GM19467 (cell line): ENCODE results near the gene PMS2.
"Not testable (repeated sequence)": the region's sequence is repeated elsewhere in the genome, so short reads cannot be mapped to it uniquely, and the experiment has no call there.

Experiments
- ATAC-seq: cut with Tn5 transposase; IDR thresholded peaks from one replicate; pipeline ENCODE4 v1.9.1; 2021; ENCODE audit warnings: mild to moderate bottlenecking, moderate library complexity; ENCODE audit not compliant: unreplicated experiment

PMS2 gene

GRCh38 chr7:5930290-5930689 is 78.6 kb downstream of the PMS2 start:
- not testable (repeated sequence) for ATAC-seq

DNA sequence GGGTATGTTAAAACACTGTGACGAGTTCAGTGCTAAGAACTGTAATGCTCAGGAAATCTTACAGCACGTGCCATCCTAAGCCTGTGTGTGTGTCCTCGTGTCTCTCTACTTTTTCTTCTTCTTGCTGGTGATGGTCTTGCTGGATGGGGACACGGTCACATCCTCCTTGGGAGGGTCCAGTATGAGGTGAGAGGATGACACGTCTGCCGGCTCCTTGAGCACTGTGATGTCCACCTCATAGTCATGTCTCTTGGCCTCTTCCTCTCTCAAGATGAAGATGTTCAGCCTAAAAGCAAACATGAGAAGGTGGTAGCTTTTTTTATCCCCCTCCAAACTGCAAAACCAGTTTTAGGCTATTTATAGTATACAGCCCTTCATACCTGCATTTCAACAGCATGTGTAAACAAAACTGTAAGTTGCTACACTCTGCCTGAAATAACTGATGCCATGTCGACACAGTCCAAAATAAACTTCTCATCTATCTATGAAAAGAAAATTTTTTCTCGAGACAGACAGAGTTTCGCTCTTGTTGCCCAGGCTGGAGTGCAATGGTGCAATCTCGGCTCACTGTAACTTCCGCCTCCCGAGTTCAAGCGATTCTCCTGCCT is 82.5 kb downstream of the PMS2 start:
- ATAC-seq, result not testable (repeated sequence)

DNA sequence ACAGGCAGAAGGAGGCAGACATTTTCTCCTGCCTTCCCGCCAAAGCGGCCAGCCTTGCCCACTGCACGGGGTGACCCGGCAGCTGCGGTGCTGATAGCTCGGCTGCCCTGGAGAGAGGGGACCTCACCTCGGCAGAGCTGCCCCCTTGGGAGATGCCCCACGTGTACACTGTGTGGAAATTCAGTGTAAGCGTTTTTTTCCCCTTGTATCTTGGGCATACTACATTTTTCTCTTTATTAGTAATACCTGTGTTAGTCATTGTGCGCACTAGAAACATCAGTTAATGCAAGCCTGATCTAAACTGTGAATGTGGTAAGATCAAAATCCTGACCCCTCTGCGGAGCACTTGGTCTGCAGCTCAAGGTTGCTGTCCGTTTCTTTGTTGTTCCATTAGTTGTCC is 84.2 kb downstream of the PMS2 start:
- not testable (repeated sequence) for ATAC-seq

- ATAC-seq, result not testable (repeated sequence)
These were observed 84.7 kb downstream of the PMS2 start for GRCh38 chr7:5924180-5924579.
